ENCODE data around the gene GIPC2.

GRCh38 chr1:78011050-78011449, 34.7 kb upstream of the GIPC2 start:
- TF ChIP-seq, protein P1, sequence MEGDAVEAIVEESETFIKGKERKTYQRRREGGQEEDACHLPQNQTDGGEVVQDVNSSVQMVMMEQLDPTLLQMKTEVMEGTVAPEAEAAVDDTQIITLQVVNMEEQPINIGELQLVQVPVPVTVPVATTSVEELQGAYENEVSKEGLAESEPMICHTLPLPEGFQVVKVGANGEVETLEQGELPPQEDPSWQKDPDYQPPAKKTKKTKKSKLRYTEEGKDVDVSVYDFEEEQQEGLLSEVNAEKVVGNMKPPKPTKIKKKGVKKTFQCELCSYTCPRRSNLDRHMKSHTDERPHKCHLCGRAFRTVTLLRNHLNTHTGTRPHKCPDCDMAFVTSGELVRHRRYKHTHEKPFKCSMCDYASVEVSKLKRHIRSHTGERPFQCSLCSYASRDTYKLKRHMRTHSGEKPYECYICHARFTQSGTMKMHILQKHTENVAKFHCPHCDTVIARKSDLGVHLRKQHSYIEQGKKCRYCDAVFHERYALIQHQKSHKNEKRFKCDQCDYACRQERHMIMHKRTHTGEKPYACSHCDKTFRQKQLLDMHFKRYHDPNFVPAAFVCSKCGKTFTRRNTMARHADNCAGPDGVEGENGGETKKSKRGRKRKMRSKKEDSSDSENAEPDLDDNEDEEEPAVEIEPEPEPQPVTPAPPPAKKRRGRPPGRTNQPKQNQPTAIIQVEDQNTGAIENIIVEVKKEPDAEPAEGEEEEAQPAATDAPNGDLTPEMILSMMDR (IDR thresholded peaks at IDR 0.05): no peak
- TF ChIP-seq POLR2A (IDR thresholded peaks at IDR 0.05) (no peak), POLR2AphosphoS5 (IDR thresholded peaks at IDR 0.05) (no peak), EP300 (IDR thresholded peaks at IDR 0.05; ENCODE audit: low read depth) (no peak)
